Activated CD4-positive, alpha-beta T cell treated with anti-CD3 and anti-CD28 coated beads, Interleukin-2, amount 10 ng/mL, durations not matched to agents 7 days and 5 days (primary cell): Measurements from ENCODE around the gene TPX2. TPM values are rescaled to one million over a fixed set of nuclear protein-coding genes. Genes with fewer than 3 reads are reported as not detected.

ENCODE experiments used
- CTCF ChIA-PET: fragments of 350-600 bp; sonication (Branson Sonifier 250); formaldehyde crosslinking; loops from one replicate; lab custom pipeline; 2021; ENCODE audit warnings: antibody characterized with exemption; lab: Charles Lee
- POLR2A ChIA-PET: fragments of 350-600 bp; sonication (Branson Sonifier 250); formaldehyde crosslinking; loops from one replicate; lab custom pipeline; 2021; ENCODE audit warnings: antibody characterized with exemption; lab: Charles Lee
- DNase-seq: peaks from one replicate; pipeline ENCODE4 v3.0.0-alpha.2; 2020
- H3K27ac Mint-ChIP-seq: one replicate; pipeline ENCODE4 v1.8.0; 2021; ENCODE audit warnings: mild to moderate bottlenecking, moderate library complexity, mixed read lengths
- H3K27me3 Mint-ChIP-seq: one replicate; pipeline ENCODE4 v1.8.0; 2021; ENCODE audit warnings: mixed read lengths
- H3K36me3 Mint-ChIP-seq: one replicate; pipeline ENCODE4 v1.8.0; 2021; ENCODE audit warnings: low read depth, mixed read lengths
- H3K4me1 Mint-ChIP-seq: one replicate; pipeline ENCODE4 v1.8.0; 2021; ENCODE audit warnings: mixed read lengths
- H3K4me3 Mint-ChIP-seq: one replicate; pipeline ENCODE4 v1.8.0; 2021; ENCODE audit warnings: mild to moderate bottlenecking, moderate library complexity, mixed read lengths
- H3K9me3 Mint-ChIP-seq: one replicate; pipeline ENCODE4 v1.8.0; 2021; ENCODE audit warnings: mixed read lengths
- total RNA-seq, 2 experiments: library from RNA; stranded (reverse); gene quantifications; one replicate each; pipeline ENCODE4 v1.2.3, GENCODE V29; 2021

TPX2 gene
- total RNA-seq, 2 experiments from 2014 or later: 164 to 193 TPM

DNA sequence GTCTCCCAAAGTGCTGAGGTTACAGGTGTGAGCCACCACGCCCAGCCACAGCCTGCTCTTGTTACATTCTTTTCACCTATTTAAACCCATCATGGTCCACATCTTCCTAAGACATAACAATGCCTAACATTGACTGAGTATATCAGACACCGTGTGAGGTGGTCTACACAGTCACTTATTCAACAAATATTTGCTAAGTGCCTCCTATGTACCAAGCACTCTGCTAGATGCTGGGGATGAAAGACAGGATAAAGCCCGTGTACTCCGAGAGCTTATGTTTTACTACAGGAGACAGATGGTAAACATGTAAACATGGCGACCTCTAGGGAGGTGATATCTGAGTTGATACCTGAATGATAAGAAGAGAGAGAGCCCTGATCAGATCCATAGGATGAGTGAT is 29.2 kb upstream of the TPX2 start:
- Mint-ChIP-seq H3K4me1 (peaks cover 83% of the 10 kb centered on the region), H3K9me3 (no peaks in the 10 kb centered on the region), H3K27me3 (no peaks in the 10 kb centered on the region), H3K4me3 (no peak overlapping the region), H3K36me3 (peaks cover 70% of the 10 kb centered on the region), H3K27ac (no peak overlapping the region)
- CTCF ChIA-PET: interaction anchor here (1.3 to 2.5 kb wide), 3 partner anchors 13 to 48 kb away, joined by 4 to 15 read pairs (median 6); partner anchors contain the start of gene BCL2L1
- DNase-seq: no peak
- POLR2A ChIA-PET: no interaction called here

DNA sequence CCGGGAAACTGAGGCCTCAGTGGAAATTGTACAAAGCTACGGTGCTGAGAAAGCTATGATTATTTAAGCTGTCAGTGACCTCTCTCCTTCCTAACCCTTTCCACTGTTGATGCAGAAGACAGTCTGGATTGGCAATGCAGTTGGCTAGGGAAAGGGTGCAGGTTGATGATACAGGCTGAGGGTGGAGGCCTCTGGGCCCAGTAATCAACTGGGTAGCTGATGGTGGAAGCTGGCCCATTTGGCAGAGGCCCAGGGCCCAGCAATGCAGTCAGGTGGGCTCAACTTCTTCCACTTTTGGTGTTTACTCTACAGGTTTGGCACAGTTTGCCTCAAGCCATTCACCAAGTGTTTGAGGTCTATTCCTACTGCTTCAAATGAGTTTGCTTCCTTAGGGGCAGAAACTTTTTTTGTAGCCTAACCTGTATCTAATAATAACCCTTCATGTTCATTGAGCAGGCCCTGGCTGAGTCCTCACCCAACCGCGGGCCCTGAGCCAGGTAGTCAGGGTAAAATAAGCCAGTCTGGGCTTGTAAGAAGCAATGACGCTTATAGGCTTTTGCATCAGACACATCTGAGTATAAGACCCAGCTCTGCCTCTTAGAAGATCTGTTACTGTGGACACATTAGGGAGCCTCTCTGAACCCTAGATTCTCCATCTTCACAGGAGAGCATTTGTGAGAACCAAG is 28.5 kb upstream of the TPX2 start:
- Mint-ChIP-seq H3K4me3 (no peak overlapping the region), H3K27ac (peak overlapping the region; percentile 10), H3K9me3 (no peaks in the 10 kb centered on the region), H3K4me1 (peaks cover 85% of the 10 kb centered on the region), H3K27me3 (no peaks in the 10 kb centered on the region), H3K36me3 (peaks cover 71% of the 10 kb centered on the region)
- CTCF ChIA-PET: interaction anchor here (1.3 to 2.5 kb wide), 3 partner anchors 13 to 48 kb away, joined by 4 to 15 read pairs (median 6); partner anchors contain the start of gene BCL2L1
- DNase-seq: no peak
- POLR2A ChIA-PET: no interaction called here

DNA sequence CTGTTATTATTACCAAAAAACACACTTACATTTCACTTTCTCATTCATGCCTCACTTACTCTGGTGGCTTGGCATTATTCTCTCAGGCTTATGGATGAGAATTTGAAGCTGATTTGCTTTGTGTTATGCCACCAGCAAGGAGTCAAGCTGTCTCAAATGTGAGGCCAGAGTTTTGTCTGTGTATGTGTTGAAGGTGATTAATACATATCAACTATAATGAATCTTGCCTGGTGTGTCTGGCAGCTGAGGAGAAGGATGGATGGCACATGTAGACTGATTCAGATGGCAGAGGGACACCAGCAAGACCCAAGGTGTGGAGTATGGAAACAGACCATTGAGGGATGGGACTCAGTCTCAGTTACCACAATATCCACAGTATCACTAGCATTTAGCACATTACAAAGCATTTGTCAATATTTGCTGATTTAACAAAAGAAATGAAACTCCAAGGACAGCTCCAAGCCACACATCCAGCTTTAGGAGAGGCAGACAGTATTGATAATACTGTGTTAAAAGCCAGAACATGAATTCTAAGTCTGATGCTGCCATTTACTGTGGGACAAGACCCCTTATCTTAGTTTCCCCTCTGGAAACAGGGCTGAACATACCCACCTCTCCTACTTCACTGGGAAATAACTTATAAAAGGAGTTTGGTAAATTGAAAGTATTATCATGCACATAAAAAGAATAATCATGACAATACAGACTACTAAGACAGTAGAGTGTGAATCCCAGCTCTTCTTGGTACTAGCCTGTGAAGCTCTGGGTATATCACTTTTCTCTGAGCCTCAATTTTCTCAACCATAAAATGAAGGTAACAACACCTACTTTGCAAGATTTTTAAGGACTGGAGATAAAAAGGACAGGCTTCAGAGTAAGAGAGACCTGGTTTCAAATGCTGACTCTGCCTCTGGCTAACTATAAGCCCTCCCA is 27.6 kb upstream of the TPX2 start:
- POLR2A ChIA-PET: no interaction called here
- H3K27ac Mint-ChIP-seq: no peak overlapping the region
- H3K36me3 Mint-ChIP-seq: peaks cover 71% of the 10 kb centered on the region
- CTCF ChIA-PET: interaction anchor here (0.7 to 2.5 kb wide), 2 partner anchors 12 to 77 kb away, joined by 3 to 15 read pairs; partner anchors contain the start of gene BCL2L1
- H3K9me3 Mint-ChIP-seq: no peaks in the 10 kb centered on the region
- peaks cover 86% of the 10 kb centered on the region for H3K4me1 Mint-ChIP-seq
- no peak for DNase-seq
- no peak overlapping the region for H3K4me3 Mint-ChIP-seq
- H3K27me3 Mint-ChIP-seq: no peaks in the 10 kb centered on the region

DNA sequence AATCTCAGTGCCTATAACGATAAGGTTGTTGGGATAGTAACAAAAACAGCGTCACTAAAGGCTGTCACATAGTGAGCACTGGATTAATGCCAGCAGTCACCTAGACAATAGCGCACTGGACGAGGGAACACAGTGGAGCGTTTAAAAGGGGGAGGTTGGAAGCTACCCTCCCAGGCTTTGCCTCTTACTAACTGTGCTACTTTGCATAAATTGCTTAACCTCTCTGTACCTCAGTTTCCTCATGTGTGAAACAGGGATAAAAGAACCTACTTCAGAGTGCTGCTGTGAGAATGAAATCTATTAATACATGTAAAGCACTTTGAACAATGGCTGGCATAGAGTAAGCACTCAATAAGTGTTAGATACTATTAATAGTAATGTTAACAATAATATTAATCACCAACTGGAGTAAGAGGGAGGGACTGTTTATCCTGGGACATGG is 27.0 kb upstream of the TPX2 start:
- no peak for DNase-seq
- H3K36me3 Mint-ChIP-seq: peaks cover 71% of the 10 kb centered on the region
- no peak overlapping the region for H3K27ac Mint-ChIP-seq
- CTCF ChIA-PET: interaction anchor here (1.0 to 1.4 kb wide), 2 partner anchors 18 to 33 kb away, joined by 3 read pairs; no protein-coding TSS in a partner anchor
- H3K4me1 Mint-ChIP-seq: peaks cover 86% of the 10 kb centered on the region
- H3K9me3 Mint-ChIP-seq: no peaks in the 10 kb centered on the region
- no peak overlapping the region for H3K4me3 Mint-ChIP-seq
- no peaks in the 10 kb centered on the region for H3K27me3 Mint-ChIP-seq
- POLR2A ChIA-PET: no interaction called here

DNA sequence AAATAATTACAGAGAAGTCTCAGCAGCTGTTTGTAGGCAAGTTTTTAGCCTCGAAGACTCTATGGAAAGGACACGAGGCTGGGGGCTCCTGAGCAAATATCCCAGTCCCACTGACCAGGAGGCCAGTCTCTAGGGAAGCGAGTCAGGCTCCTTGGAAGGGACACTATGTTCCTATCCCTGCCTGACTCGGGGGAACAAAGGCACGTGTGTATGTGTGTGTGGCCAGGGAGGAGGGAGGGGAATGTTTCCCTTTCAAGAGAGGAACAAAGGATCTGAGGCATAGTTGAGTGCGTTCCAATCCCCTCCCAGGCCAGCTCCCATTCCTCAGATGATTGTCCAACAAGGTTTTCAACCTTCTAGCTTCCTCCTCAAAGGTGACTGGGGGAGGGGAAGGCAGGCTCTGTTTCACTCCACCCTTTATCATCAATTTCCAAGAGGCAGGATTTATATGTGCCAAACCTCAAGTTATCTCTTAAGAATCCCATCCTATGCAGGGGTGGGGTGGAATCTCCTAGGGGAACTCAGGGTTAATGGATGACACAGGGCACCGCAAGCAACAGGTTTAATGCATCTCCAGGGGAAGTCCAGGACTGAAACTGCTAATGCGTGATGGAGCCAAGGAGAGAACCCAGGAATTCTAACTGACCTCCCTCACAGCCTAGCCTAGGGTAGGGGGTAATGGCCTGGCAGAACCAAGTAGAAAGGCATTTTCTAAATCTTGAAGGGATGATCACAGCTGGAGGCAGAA is 26.4 kb upstream of the TPX2 start:
- no peak overlapping the region for H3K4me3 Mint-ChIP-seq
- peaks cover 71% of the 10 kb centered on the region for H3K36me3 Mint-ChIP-seq
- CTCF ChIA-PET: interaction anchor here (0.9 to 1.8 kb wide), 6 partner anchors 8 to 100 kb away, joined by 3 to 6 read pairs (median 4); partner anchors contain the start of gene BCL2L1
- H3K9me3 Mint-ChIP-seq: no peaks in the 10 kb centered on the region
- H3K27ac Mint-ChIP-seq: peak overlapping the region; percentile 67
- no peaks in the 10 kb centered on the region for H3K27me3 Mint-ChIP-seq
- H3K4me1 Mint-ChIP-seq: peaks cover 89% of the 10 kb centered on the region
- DNase-seq: no peak
- POLR2A ChIA-PET: no interaction called here

DNA sequence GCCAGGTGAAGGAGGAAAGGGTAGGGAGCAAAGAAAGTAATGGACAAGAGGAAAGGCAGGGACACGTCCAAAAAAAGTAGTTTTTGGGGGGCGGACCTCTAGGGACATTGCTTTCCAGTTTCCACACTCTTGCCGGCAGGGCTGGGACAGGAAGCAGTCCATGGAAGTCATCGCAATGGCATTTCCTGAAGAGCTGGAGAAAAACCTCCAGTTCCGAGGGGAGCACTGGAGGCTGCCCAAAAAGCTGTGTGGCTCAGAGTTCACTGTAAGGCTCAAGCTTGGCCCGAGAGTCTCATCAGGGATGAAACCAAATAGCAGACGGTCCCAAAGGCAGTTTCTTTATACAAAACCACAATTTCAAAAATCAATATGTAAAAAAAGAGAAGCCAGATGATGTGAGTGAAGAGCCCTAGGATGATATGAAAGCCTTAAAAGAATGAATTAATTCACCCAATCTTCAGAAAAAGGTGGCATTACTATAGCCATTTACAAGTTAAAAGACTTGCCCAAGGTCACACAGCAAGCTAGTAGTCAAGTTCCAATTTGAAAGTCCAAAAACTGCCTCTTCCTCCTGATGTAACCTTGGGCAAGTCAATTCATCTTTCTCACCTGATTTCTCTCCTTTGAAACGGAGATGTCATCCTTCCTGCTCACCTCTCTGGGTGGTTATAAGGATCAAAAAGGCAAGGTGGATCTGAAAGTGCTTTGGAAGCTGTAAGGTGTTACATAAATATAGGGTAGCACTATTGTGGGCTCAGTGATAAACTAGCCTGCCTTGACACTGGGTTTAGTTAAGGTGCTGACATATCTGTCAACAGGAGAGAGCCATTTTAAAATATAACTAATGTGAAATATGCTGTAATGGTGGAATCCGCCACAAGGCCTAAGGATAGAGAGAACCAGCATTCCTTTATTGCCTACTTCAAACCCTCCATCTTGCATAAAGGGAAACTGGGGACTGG is 25.5 kb upstream of the TPX2 start:
- Mint-ChIP-seq H3K27me3 (no peaks in the 10 kb centered on the region), H3K4me3 (no peak overlapping the region), H3K9me3 (no peaks in the 10 kb centered on the region), H3K4me1 (peaks cover 86% of the 10 kb centered on the region), H3K27ac (peak overlapping the region; percentile 67), H3K36me3 (peaks cover 70% of the 10 kb centered on the region)
- no peak for DNase-seq
- CTCF ChIA-PET: interaction anchor here (0.9 to 1.8 kb wide), 6 partner anchors 9 to 100 kb away, joined by 3 to 6 read pairs (median 4); partner anchors contain the start of gene BCL2L1
- POLR2A ChIA-PET: no interaction called here

DNA sequence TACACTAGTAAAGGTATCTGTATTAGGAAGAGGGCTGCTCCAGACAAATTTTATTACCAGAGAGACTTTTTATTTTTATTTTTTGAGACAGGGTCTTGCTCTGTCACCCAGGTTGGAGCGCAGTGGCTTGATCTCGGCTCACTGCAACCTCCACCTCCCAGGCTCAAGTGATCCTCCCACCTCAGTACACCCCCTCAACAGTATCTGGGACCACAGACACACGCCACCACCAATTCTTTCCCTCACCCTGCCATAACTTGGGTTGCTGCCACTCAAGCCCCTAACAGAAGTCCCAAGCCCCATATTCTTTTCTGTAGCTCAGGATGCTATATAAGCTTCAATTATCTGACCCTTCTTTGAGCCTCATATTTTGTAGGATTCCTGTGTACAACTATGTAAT is 23.3 kb upstream of the TPX2 start:
- Mint-ChIP-seq H3K36me3 (peaks cover 80% of the 10 kb centered on the region), H3K9me3 (no peaks in the 10 kb centered on the region), H3K4me3 (no peak overlapping the region), H3K27ac (peak overlapping the region; percentile 28), H3K27me3 (no peaks in the 10 kb centered on the region), H3K4me1 (peaks cover 92% of the 10 kb centered on the region)
- DNase-seq: no peak
- ChIA-PET CTCF (interaction anchor here (0.9 to 3.6 kb wide), 5 partner anchors 10 to 193 kb away, joined by 3 to 19 read pairs (median 4); no protein-coding TSS in a partner anchor), POLR2A (no interaction called here)

DNA sequence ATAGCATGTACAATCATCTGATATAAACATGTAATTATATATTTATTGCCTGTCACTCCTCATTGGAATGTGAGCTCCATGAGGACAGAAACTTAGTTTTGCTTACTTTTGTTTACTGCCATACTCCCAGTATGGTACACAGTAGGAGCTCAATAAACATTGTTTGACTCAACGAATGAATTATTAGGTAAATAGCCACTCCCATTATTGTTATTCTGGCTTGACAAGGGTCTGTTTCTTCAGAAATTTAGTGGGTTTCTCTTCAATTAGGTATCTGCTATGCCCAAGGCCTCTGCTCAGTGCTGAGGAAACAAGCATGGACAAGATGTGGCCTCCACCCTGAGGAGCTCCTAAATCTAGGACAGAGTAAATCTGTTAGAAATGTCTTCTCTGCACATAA is 22.7 kb upstream of the TPX2 start:
- CTCF ChIA-PET: interaction anchor here (0.9 to 3.6 kb wide), 5 partner anchors 11 to 194 kb away, joined by 3 to 19 read pairs (median 4); no protein-coding TSS in a partner anchor
- POLR2A ChIA-PET: no interaction called here
- Mint-ChIP-seq H3K27ac (no peak overlapping the region), H3K9me3 (no peaks in the 10 kb centered on the region), H3K36me3 (peaks cover 80% of the 10 kb centered on the region), H3K27me3 (no peaks in the 10 kb centered on the region), H3K4me3 (peak overlapping the region; percentile 71), H3K4me1 (peaks cover 86% of the 10 kb centered on the region)
- no peak for DNase-seq

DNA sequence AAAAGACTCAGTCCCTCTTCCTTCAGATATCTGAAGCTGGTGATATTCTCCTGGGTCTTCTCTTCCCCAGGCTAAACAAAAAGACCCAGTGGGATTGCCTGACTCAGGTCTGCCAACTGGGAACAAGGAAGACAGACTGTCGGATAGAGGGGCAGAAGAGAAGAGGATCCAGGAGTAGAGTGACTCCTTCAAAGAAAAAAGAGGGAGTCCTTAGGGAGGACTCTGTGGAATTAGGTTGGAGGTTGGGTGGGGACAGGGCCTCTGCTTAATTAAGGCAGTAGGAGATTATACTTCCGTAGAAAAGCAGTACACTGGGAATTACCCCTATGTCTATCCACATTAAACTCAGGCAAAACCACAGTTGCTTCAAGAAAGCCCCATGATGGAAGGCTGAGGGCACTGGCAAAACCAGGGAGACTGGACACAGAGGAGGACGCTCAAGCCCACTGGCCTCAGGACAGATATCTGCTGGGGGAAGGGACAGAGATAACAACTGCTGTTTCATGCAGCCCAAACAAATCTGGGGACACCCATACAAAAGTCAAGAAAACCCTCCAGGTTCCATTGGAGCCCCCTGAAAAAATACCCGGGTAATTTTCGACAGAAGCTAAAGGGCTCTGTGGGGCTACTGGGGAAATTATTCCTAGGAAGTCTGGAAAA is 22.1 kb upstream of the TPX2 start:
- DNase-seq: no peak
- peaks cover 85% of the 10 kb centered on the region for H3K36me3 Mint-ChIP-seq
- H3K4me1 Mint-ChIP-seq: peaks cover 82% of the 10 kb centered on the region
- no peaks in the 10 kb centered on the region for H3K9me3 Mint-ChIP-seq
- peak overlapping the region; percentile 65 for H3K27ac Mint-ChIP-seq
- ChIA-PET CTCF (interaction anchor here (0.6 to 3.6 kb wide), 9 partner anchors 11 to 194 kb away, joined by 3 to 19 read pairs (median 4); no protein-coding TSS in a partner anchor), POLR2A (no interaction called here)
- H3K4me3 Mint-ChIP-seq: peak overlapping the region; percentile 71
- no peaks in the 10 kb centered on the region for H3K27me3 Mint-ChIP-seq

DNA sequence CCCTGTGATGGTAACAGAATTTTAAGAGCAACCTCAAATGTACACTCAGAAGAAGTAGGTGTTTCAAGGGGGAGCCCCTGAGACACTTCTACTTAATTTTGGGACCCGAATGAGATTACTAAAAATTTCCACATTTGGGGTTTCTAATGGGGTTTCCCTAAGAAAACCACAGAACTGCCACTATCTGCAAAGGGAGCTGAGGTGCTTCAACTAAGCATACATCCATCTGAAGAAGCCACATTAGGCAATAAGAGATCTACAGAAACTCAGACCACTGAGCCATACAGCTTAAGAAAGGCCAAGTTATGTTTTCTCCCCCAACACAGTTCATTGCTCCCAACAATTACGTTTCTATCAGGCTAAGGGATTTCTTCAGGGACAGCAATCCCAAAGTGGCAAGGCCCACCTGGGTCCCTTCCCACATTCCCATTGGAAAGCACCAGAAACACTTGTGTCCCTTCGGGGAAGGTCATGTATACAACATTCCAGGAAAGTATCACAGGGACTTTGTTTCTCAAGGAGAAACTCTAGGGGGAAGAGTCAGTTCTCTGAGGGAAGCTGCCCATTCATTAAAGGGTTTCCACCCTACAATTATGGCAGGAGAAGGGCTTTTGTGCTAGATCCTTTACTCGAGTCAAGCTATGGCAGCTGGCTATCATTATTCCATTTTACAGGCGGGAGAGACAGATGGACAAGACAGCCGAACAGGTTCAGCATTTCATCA is 21.4 kb upstream of the TPX2 start:
- Mint-ChIP-seq H3K4me3 (peak overlapping the region; percentile 71), H3K27ac (peak overlapping the region; percentile 65)
- CTCF ChIA-PET: interaction anchor here (0.6 to 3.6 kb wide), 13 partner anchors 9 to 239 kb away, joined by 3 to 19 read pairs (median 3); no protein-coding TSS in a partner anchor

More for the DNA sequence above, 21.4 kb upstream of the TPX2 start:
- peak; percentile 22 for DNase-seq
- Mint-ChIP-seq H3K4me1 (peaks cover 76% of the 10 kb centered on the region), H3K36me3 (peaks cover 87% of the 10 kb centered on the region), H3K27me3 (no peaks in the 10 kb centered on the region), H3K9me3 (no peaks in the 10 kb centered on the region)
- POLR2A ChIA-PET: no interaction called here
